H1 (cell line): Measurements from ENCODE around the gene PPBP. TPM values are rescaled to one million over a fixed set of nuclear protein-coding genes. Genes with fewer than 3 reads are reported as not detected.

Experiments used
- CTCF ChIA-PET: fragments of 300-600 bp; sonication (Branson Sonifier 250); formaldehyde crosslinking; loops from one replicate; lab custom pipeline; 2021; ENCODE audit not compliant: partially characterized antibody; lab: Charles Lee
- POLR2A ChIA-PET: fragments of 300-600 bp; sonication (Branson Sonifier 250); formaldehyde crosslinking; loops from one replicate; lab custom pipeline; 2021; ENCODE audit warnings: inconsistent platforms; ENCODE audit not compliant: partially characterized antibody; lab: Charles Lee
- DNase-seq, 2 experiments: peaks; one replicate each; pipeline versions ENCODE4 v3.0.0 to v3.0.0-alpha.2; 2010 to 2022; ENCODE audit warnings: low spot score in 2 of 2, low read depth in 1 of 2, mixed read lengths in 1 of 2
- FAIRE-seq: peaks from 2 replicates; lab custom pipeline; 2011; peaks lifted over from hg19 to GRCh38; lab: Jason Lieb, UNC
- H2AFZ ChIP-seq: 2 replicates; pipeline ENCODE4 v1.8.1; 2012; ENCODE audit warnings: low read length, inconsistent platforms
- H2AK5ac ChIP-seq: 2 replicates; pipeline ENCODE4 v1.6.1; 2013; ENCODE audit warnings: low read depth, low read length
- H2BK120ac ChIP-seq: replicated peaks from 2 replicates; pipeline ENCODE3; 2013; ENCODE audit warnings: low read depth, low read length, inconsistent platforms
- H2BK12ac ChIP-seq: 2 replicates; pipeline ENCODE4 v1.6.1; 2013; ENCODE audit warnings: low read depth, low read length
- H2BK15ac ChIP-seq: 2 replicates; pipeline ENCODE4 v1.6.1; 2013; ENCODE audit warnings: low read length
- H2BK20ac ChIP-seq: 2 replicates; pipeline ENCODE4 v1.6.1; 2013; ENCODE audit warnings: low read length
- H2BK5ac ChIP-seq: 2 replicates; pipeline ENCODE4 v1.6.1; 2013; ENCODE audit warnings: low read depth, low read length
- H3K14ac ChIP-seq: 2 replicates; pipeline ENCODE4 v1.6.1; 2013; ENCODE audit warnings: inconsistent platforms; ENCODE audit not compliant: insufficient read length
- H3K18ac ChIP-seq: 2 replicates; pipeline ENCODE4 v1.6.1; 2013; ENCODE audit warnings: low read length; ENCODE audit errors: extremely low read depth
- H3K23ac ChIP-seq: 2 replicates; pipeline ENCODE4 v1.6.1; 2013; ENCODE audit warnings: inconsistent platforms; ENCODE audit not compliant: insufficient read length
- H3K23me2 ChIP-seq: 2 replicates; pipeline ENCODE4 v1.6.1; 2013; ENCODE audit warnings: low read depth, low read length
- H3K27ac ChIP-seq: 2 replicates; pipeline ENCODE4 v1.6.1; 2011; ENCODE audit warnings: low read depth, low read length, inconsistent platforms
- H3K27me3 ChIP-seq, 4 experiments: replicated peaks in 1 of 4; 1 replicate in 1 of 4; 2 replicates in 3 of 4; pipeline versions ENCODE4 v1.6.1 to v1.8.1; 2011 to 2013; ENCODE audit warnings: low read length in 3 of 4, mild to moderate bottlenecking in 3 of 4, inconsistent platforms in 2 of 4, mixed read lengths in 2 of 4, moderate library complexity in 1 of 4; ENCODE audit not compliant: control insufficient read depth in 3 of 4, insufficient read depth in 3 of 4; ENCODE audit errors: extremely low read depth in 1 of 4
- H3K36me3 ChIP-seq, 4 experiments: 2 replicates each; pipeline versions ENCODE4 v1.6.1 to v1.8.1; 2011 to 2013; ENCODE audit warnings: mild to moderate bottlenecking in 4 of 4, low read length in 3 of 4, moderate library complexity in 2 of 4, control low read depth in 1 of 4, inconsistent platforms in 1 of 4; ENCODE audit not compliant: insufficient read depth in 4 of 4, control insufficient read depth in 2 of 4
- H3K4ac ChIP-seq: replicated peaks from 2 replicates; pipeline ENCODE3; 2013; ENCODE audit warnings: low read length, low read depth, mixed read lengths, inconsistent platforms; ENCODE audit not compliant: insufficient read length
- H3K4me1 ChIP-seq, 4 experiments: replicated peaks in 1 of 4; 1 replicate in 1 of 4; 2 replicates in 3 of 4; pipeline versions ENCODE4 v1.6.1 to v1.8.1; 2011 to 2013; ENCODE audit warnings: low read length in 3 of 4, inconsistent platforms in 2 of 4, mixed read lengths in 1 of 4; ENCODE audit not compliant: insufficient read depth in 4 of 4, control insufficient read depth in 3 of 4
- H3K4me2 ChIP-seq, 2 experiments: 2 replicates each; pipeline versions ENCODE4 v1.6.1 to v1.8.1; 2011 to 2013; ENCODE audit warnings: low read depth in 2 of 2, low read length in 2 of 2, control low read depth in 1 of 2, inconsistent platforms in 1 of 2, mild to moderate bottlenecking in 1 of 2; ENCODE audit not compliant: insufficient read depth in 1 of 2
- H3K4me3 ChIP-seq, 4 experiments: fragments of 200-600, 300-600 bp in 1 of 4; sonication (generic), shearing (Covaris generic), sonication (Bioruptor Twin) in 1 of 4; 2 replicates each; pipeline versions ENCODE4 v1.5.1 to v1.8.1; 2011 to 2016; ENCODE audit warnings: low read length in 4 of 4, low read depth in 3 of 4, control low read depth in 2 of 4, inconsistent platforms in 2 of 4, mild to moderate bottlenecking in 2 of 4, mixed read lengths in 1 of 4, moderate library complexity in 1 of 4; ENCODE audit not compliant: insufficient read depth in 2 of 4; ENCODE audit errors: extremely low read depth in 1 of 4
- H3K56ac ChIP-seq: replicated peaks from 2 replicates; pipeline ENCODE3; 2013; ENCODE audit warnings: low read depth, mild to moderate bottlenecking, mixed read lengths, low read length, inconsistent platforms; ENCODE audit not compliant: insufficient read length
- H3K79me1 ChIP-seq: 2 replicates; pipeline ENCODE4 v1.6.1; 2013; ENCODE audit warnings: low read depth, low read length, control low read depth
- H3K79me2 ChIP-seq, 2 experiments: 2 replicates each; pipeline versions ENCODE4 v1.6.1 to v1.8.1; 2012 to 2013; ENCODE audit warnings: low read length in 2 of 2, mild to moderate bottlenecking in 2 of 2, inconsistent platforms in 1 of 2; ENCODE audit not compliant: insufficient read depth in 2 of 2, control insufficient read depth in 1 of 2
- H3K9ac ChIP-seq, 4 experiments: replicated peaks in 1 of 4; 1 replicate in 1 of 4; 2 replicates in 3 of 4; pipeline versions ENCODE4 v1.6.1 to v1.8.1; 2011 to 2013; ENCODE audit warnings: low read depth in 3 of 4, low read length in 3 of 4, control low read depth in 2 of 4, mild to moderate bottlenecking in 2 of 4, moderate library complexity in 2 of 4, inconsistent platforms in 1 of 4; ENCODE audit errors: extremely low read depth in 1 of 4
- H3K9me3 ChIP-seq, 2 experiments: 2 replicates each; pipeline versions ENCODE4 v1.6.1 to v1.8.1; 2012 to 2013; ENCODE audit warnings: mild to moderate bottlenecking in 2 of 2, moderate library complexity in 2 of 2, control low read depth in 1 of 2, inconsistent platforms in 1 of 2, low read depth in 1 of 2, low read length in 1 of 2, mixed read lengths in 1 of 2; ENCODE audit not compliant: insufficient read depth in 2 of 2
- H4K20me1 ChIP-seq, 2 experiments: replicated peaks in 1 of 2; 2 replicates each; pipeline versions ENCODE3 to v1.8.1; 2011 to 2013; ENCODE audit warnings: inconsistent platforms in 2 of 2, low read length in 2 of 2, mild to moderate bottlenecking in 1 of 2; ENCODE audit not compliant: insufficient read depth in 2 of 2, control insufficient read depth in 1 of 2
- H4K5ac ChIP-seq: 2 replicates; pipeline ENCODE4 v1.6.1; 2013; ENCODE audit warnings: low read length, low read depth, mixed read lengths, inconsistent platforms; ENCODE audit not compliant: insufficient read length
- H4K8ac ChIP-seq: 2 replicates; pipeline ENCODE4 v1.8.0; 2013; ENCODE audit warnings: mild to moderate bottlenecking, moderate library complexity, low read length, inconsistent platforms; ENCODE audit not compliant: insufficient read depth; ENCODE audit errors: extremely low read depth
- H4K91ac ChIP-seq: replicated peaks from 2 replicates; pipeline ENCODE3; 2013; ENCODE audit warnings: low read length, mixed read lengths, inconsistent platforms; ENCODE audit not compliant: insufficient read length
- CTCF ChIP-seq, 3 experiments: IDR thresholded peaks; 1 replicate in 2 of 3; 2 replicates in 1 of 3; pipeline versions ENCODE4 v1.5.1 to v1.6.1; 2011; ENCODE audit warnings: low read length in 3 of 3, mild to moderate bottlenecking in 3 of 3, inconsistent platforms in 2 of 3, low read depth in 1 of 3, moderate library complexity in 1 of 3; ENCODE audit not compliant: insufficient read depth in 1 of 3; ENCODE audit errors: control extremely low read depth in 1 of 3
- E2F6 ChIP-seq: IDR thresholded peaks from 2 replicates; pipeline ENCODE4 v1.6.1; 2012; ENCODE audit warnings: inconsistent platforms
- EGR1 ChIP-seq: IDR thresholded peaks from 2 replicates; pipeline ENCODE4 v1.6.1; 2011; ENCODE audit warnings: low read depth, low read length, borderline replicate concordance
- TAF1 ChIP-seq: IDR thresholded peaks from 2 replicates; pipeline ENCODE4 v1.6.1; 2011; ENCODE audit warnings: mild to moderate bottlenecking, low read depth, low read length
- WGBS, 2 experiments: shearing (Covaris generic) in 1 of 2; methylation state at CpG; one replicate each; pipeline versions ENCODE4 v1.1.6 to v1.1.7; 2013 to 2015; ENCODE audit warnings: low lambda C conversion rate in 2 of 2, mixed read lengths in 2 of 2, inconsistent platforms in 1 of 2, low coverage in 1 of 2, missing lambda C conversion rate in 1 of 2; ENCODE audit not compliant: insufficient replicate concordance in 2 of 2, insufficient coverage in 1 of 2, insufficient read length in 1 of 2; ENCODE audit errors: extremely low coverage in 1 of 2, missing lambda C conversion rate in 1 of 2; 5-methylcytosine and 5-hydroxymethylcytosine counted together
- polyA plus RNA-seq, 7 experiments: library from polyadenylated mRNA; depleted of rRNA in 3 of 7; stranded (reverse) in 5 of 7; unstranded in 2 of 7; fragments of >200 nt in 5 of 7; fragments of 200-250 nt in 2 of 7; gene quantifications; 1 replicate in 5 of 7; 2 replicates in 1 of 7; 4 replicates in 1 of 7; pipeline versions ENCODE4 v1.2.1 to v1.2.3, GENCODE V29; 2011 to 2013; ENCODE audit warnings: missing spikeins in 2 of 7, mixed read lengths in 2 of 7
- total RNA-seq: library from RNA; stranded (reverse); fragmentation: NEBNext Ultra II Directional; extraction: Animal tissue kit (Norgen Biotek cat#: 25700); gene quantifications from 2 replicates; pipeline ENCODE4 v1.2.1, GENCODE V29; 2021

PPBP gene
- total and polyA plus RNA-seq, 2 of the 8 experiments (the other 6 are each of a cell fraction or from before 2014, with no cell fraction given), result 0.18 to 0.43 TPM

- Histone ChIP-seq H3K27ac (no peak overlapping the region), H2AFZ (no peak overlapping the region), H3K23me2 (no peaks in the 10 kb centered on the region), H3K36me3 (peaks cover 0 to 3% (median 0%) of the 10 kb centered on the region in 4 experiments; a peak in 2 of 8 replicates), H4K8ac (no peak overlapping the region), H4K20me1 (no peaks in the 10 kb centered on the region), H3K4me2 (no peak overlapping the region), H3K23ac (no peak overlapping the region), H4K5ac (no peak overlapping the region), H3K4me1 (no peaks in the 10 kb centered on the region), H2BK120ac (no peak overlapping the region), H3K9ac (no peak overlapping the region), H3K4ac (no peak overlapping the region), H3K79me1 (no peaks in the 10 kb centered on the region), H3K14ac (no peak overlapping the region), H3K9me3 (no peaks in the 10 kb centered on the region; a peak in 1 of 4 replicates), H2BK15ac (no peak overlapping the region), H2BK5ac (no peak overlapping the region), H3K27me3 (no peaks in the 10 kb centered on the region), H3K79me2 (no peaks in the 10 kb centered on the region), H3K18ac (no peak overlapping the region), H2BK20ac (no peak overlapping the region), H3K4me3 (no peak overlapping the region), H2BK12ac (no peak overlapping the region), H4K91ac (no peak overlapping the region), H3K56ac (no peak overlapping the region), H2AK5ac (no peak overlapping the region)
- TF ChIP-seq E2F6 (no peak), TAF1 (no peak), EGR1 (no peak), CTCF (IDR thresholded peaks at IDR 0.05; ENCODE audit: control extremely low read depth in 1 of 3, insufficient read depth in 1 of 3, low read depth in 1 of 3, low read length in 3 of 3) (no peak)
- FAIRE-seq (no peak), DNase-seq (no peak)
- ChIA-PET POLR2A (no interaction called here), CTCF (interaction anchor here (1.2 kb wide), 1 partner anchor 10 kb away, joined by 4 read pairs; no protein-coding TSS in a partner anchor)
- WGBS, 2 experiments, result 90% methylated on average over 4 of the region's 4 CpGs; no CpG with 5 or more reads in 1 of the 2 experiments
These were observed 24.1 kb upstream of the PPBP start for GRCh38 chr4:74012130-74012529.
